HG02981 (cell line): ENCODE measurements around the gene RPS6KA2.
"Not testable (repeated sequence)": the region's sequence is repeated elsewhere in the genome, so short reads cannot be mapped to it uniquely, and the experiment has no call there.

Source experiments
- ATAC-seq: cut with Tn5 transposase; IDR thresholded peaks from one replicate; pipeline ENCODE4 v1.9.1; 2021; ENCODE audit warnings: mild to moderate bottlenecking, moderate library complexity; ENCODE audit not compliant: unreplicated experiment

RPS6KA2 gene

DNA sequence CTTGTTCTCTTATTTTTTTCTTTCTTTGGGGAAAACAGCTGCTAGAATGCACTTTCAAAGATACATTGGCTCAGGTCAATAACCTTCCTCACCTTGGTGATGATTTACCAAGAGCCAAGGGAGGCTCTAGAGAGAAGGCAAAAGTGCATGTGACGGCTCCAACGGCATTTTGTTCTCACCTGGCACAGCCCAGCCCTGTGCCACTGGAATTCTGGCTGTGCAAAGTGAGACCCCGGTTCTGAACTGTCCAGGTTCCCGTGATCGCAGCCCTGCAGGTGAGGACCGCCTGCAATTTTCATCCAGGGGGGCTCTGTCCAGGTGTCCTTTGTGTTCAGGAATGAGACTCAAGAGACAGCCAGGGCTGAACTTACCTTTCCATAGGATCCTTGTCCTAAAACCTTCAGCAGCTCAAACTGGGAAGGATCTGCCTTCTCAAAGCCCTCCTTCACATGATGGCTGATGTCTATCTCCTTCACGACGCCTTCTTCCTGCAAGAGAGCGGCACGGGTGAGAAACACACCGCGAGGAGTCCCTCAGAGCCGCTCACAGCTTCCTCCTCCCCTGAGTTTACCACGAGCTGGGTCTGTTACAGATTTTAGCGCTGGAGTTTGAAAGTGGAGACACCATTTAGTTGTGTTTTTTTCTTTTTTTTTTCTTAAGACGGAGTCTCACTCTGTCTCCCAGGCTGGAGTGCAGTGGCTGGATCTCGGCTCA, 88.6 kb downstream of the RPS6KA2 start:
- ATAC-seq, result no peak

- no peak for ATAC-seq
These were observed 92.2 kb downstream of the RPS6KA2 start for GRCh38 chr6:166534658-166535406.

DNA sequence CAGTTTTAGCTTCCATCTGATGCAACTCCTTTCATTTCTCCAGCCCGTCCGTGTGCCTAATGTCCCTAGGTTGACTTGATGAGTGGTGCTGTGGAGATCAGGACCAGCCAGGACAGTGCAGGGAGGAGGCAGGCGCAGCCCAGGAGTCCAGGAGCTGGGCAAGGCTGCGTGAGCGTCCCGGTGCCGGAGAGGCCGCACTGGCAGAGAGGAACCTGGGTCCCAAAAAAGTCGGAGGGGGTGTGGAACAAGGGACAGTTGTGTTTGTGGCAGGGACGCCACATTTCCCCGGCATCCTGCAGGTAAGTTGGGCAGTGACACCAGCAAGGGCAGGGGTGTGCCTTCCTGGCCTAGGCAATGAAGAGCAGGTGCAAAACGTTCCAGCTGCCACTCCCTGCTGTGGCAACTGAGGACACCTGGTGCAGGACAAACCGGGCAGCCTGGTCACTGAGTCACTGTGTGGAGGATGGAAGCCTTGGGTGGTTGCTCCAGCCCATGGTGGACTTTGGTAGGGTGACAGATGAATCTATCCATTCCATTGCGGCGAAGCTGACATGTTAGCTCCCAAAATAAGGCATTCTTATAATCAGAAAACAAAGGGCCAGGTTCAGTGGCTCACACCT, 93.7 kb downstream of the RPS6KA2 start:
- no peak for ATAC-seq

DNA sequence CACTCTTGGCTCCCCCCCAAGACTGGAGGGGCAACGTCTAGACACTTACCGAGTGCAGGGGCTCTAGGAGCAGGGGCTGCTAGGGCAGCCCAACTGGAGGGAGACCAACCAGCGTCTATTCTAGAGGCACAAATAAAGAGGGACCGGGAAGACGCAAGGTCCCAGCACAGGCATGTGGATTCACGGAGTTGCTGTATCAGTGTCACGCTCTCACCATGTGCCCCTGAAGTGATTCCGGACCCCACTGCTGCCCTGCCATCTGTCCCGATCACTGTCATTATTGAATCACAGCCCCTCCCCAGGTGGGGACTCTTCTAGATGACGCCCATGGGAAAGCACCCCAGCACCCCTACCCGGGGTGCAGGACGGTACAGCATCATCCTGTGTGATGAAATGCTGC, 94.7 kb downstream of the RPS6KA2 start:
- no peak for ATAC-seq

GRCh38 chr6:166530211-166531095, 96.6 kb downstream of the RPS6KA2 start:
- no peak for ATAC-seq

GRCh38 chr6:166529586-166529985, 97.5 kb downstream of the RPS6KA2 start:
- no peak for ATAC-seq

DNA sequence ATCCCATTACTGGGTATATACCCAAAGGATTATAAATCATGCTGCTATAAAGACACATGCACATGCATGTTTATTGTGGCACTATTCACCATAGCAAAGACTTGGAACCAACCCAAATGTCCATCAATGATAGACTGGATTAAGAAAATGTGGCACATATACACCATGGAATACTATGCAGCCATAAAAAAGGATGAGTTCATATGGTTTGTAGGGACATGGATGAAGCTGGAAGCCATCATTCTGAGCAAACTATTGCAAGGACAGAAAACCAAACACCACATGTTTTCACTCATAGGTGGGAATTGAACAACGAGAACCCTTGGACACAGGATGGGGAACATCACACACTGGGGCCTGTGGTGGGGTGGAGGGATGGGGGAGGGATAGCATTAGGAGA, 98.0 kb downstream of the RPS6KA2 start:
- not testable (repeated sequence) for ATAC-seq

DNA sequence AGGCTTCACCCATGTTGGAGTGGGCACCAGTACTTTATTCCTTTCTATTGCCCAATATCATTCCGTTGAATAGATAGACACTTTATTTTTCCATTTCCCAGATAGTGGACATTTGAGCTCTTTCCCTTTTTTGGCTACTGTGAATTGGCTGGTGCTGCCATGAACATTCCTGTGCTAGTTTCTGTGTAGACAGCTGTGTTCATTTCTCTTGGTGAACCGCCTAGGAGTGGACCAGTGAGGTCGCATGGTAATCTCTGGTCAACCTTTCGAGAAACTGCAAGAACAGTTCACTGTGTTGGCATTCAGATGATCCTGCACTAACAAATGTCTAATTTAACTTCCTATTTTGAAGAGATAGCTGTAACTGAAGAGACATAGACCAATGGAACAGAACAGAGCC, 99.2 kb downstream of the RPS6KA2 start:
- ATAC-seq, result no peak

GRCh38 chr6:166526937-166527336, 100.1 kb downstream of the RPS6KA2 start:
- ATAC-seq, result no peak

- no peak for ATAC-seq
These were observed 101.5 kb downstream of the RPS6KA2 start for GRCh38 chr6:166525567-166525966.

GRCh38 chr6:166523782-166524559, 103.1 kb downstream of the RPS6KA2 start:
- ATAC-seq, result no peak

GRCh38 chr6:166520905-166521834, 105.9 kb downstream of the RPS6KA2 start:
- ATAC-seq, result no peak

DNA sequence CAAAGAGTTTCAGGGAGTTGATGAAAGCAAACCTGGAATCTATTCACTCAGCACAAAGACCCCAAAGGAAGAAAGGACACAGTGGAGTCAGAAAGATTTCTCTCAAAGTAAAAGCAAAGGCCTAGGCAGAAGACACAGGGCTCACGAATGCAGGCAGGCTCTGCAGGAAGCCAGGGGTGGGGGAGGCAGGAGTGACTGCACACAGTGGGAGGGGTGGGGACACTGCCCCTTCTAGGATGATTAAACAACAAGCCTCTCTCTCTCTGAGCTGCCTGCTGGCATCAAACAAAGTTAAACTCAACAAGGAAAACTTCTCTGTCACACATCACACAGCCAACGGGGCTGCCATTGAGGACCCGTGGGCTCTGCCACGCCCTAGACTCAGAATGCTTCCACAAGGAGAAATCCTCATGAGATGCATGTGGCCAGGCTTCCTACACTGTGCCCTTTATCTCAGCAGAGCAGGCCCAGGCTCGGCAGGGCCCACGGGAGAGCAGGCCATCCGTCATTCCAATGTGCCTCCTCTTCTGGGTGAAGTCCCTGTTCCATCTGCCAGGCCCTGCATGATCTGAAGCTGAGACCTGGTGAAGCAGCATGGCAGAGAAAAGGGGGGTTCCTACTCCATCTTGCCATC, 110.7 kb downstream of the RPS6KA2 start:
- ATAC-seq, result no peak

GRCh38 chr6:166515072-166515810, 111.8 kb downstream of the RPS6KA2 start:
- ATAC-seq, result no peak

GRCh38 chr6:166514196-166514595, 112.9 kb downstream of the RPS6KA2 start:
- ATAC-seq, result no peak

- peak; percentile 89 for ATAC-seq
These were observed 114.5 kb downstream of the RPS6KA2 start for GRCh38 chr6:166512567-166512966.

DNA sequence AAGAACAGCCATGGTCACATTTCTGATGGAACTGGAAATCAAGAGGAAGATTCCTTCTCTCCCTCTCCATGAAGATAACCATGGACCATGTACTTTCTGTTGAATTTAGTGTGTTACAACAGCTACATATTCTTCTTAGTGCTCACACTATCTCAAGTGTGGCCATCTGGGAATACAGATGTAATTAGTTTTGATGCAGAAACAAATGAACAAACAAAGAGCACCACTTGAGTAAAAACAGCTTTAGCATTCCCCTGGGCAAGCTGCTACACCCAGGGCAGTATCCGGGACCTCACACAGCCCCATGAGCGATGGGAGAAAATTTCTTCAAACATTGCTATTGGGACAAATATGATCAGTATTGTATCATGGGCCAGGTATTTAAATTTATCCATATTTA, 115.7 kb downstream of the RPS6KA2 start:
- no peak for ATAC-seq

DNA sequence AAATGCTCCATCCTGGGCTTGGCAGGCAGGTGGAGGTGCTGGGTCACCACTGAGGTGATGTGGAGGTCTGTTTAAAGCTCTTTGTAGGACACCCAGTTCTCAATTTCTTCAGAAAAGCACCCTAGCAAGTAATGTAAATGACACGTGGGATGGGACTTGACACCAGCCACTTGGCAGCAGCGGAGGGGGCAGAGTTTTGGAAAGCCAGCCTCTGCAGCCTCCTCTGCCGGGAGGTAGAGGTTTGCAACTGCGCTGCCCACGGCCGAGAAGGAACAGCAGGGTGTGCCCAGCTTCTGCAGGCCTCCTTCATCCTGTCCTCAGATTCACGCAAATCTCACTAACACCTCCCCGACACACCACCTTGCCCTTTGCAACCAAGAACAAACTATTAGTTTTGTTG, 117.9 kb downstream of the RPS6KA2 start:
- ATAC-seq, result no peak
